Measurements from ENCODE around the gene ADAMTSL1.

ADAMTSL1 gene

DNA sequence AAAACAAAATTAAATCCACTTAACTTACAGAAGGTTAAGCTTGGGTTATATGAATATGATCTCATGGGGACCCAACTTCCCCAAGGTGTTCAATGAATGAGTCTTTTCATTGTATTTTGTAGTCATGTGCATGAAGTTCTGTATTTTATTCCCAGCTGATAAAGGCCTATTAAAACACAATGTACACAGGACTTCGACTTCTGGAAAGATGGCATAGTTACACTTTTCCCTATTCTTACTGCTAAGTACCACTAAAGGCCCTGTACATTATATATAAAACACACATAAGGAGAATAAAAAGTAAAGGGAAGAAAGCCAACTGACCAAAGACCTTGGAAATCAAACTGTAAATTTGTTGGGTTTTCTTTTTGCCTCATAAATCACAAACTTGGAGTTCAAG is 336.6 kb downstream of the ADAMTSL1 start:
- TF ChIP-seq CTCF (conservative IDR thresholded peaks at IDR 0.05), result no peak
- no peak overlapping the region for H3K27ac ChIP-seq

DNA sequence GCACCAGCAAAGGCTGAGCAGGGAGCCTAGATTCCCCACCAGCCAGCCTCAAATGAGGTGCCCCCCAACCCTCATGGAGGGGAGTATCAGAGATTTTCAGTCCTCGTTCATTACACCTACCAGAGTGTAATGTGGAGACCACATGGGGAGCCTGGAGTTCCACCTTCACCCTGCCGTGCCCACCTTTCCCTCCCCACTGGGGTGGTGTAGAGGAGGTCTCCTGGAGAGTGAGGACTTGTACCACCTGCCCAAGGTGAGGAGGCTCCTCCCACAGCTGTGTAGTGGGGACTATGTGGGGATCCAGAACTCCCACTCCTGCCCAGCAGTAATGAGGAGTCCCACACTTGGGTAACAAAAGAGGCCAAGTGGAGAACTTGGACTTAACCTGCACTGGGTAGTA is 337.2 kb downstream of the ADAMTSL1 start:
- no peak overlapping the region for H3K27ac ChIP-seq
- no peak for TF ChIP-seq CTCF (conservative IDR thresholded peaks at IDR 0.05)

DNA sequence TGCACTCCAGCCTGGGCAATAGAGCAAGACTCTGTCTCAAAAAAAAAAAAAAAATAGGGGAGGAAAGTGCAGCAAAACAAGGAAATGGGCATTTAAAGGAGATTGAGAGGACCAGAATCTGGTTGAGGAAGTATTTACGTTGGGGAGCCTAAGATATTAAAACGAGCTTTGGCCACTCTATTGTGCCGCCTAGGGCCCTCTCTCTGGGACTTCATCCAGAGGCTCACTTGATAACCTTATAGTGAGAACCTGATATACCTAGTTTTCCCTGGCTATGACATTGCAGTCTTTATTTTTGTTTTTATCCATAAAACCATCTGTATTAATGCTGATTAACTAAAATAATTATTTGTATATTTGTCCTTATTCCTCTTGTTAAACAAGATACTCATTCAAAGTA is 345.5 kb downstream of the ADAMTSL1 start:
- no peak for TF ChIP-seq CTCF (conservative IDR thresholded peaks at IDR 0.05)

DNA sequence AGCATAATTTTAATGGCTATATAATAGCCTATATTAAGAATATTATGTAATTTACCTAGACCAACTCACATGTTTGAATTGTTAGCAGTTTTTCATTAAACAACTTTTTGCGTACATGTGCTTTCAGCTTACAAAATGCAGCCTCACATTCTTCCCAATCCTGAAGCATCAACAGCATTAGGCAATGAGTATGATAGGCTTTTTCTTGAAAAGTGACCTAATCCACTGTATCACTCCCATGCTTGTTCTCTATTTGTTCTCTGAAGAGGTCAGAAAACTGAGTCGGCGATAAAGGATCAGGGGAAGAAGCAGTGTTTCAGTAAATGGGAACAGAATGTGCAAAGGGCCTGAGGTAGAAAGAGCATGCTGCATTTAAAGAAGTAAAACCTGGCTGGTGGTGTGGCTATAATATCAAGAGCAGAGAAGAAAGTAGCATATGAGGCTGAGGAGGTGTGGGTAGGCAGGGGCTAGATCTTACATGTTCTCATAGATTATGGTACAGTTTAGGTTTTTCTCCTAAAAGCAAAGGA is 346.7 kb downstream of the ADAMTSL1 start:
- TF ChIP-seq CTCF (conservative IDR thresholded peaks at IDR 0.05), result no peak
- no peak overlapping the region for H3K27ac ChIP-seq

More for the DNA sequence above, 345.5 kb downstream of the ADAMTSL1 start:
- no peak overlapping the region for H3K27ac ChIP-seq

DNA sequence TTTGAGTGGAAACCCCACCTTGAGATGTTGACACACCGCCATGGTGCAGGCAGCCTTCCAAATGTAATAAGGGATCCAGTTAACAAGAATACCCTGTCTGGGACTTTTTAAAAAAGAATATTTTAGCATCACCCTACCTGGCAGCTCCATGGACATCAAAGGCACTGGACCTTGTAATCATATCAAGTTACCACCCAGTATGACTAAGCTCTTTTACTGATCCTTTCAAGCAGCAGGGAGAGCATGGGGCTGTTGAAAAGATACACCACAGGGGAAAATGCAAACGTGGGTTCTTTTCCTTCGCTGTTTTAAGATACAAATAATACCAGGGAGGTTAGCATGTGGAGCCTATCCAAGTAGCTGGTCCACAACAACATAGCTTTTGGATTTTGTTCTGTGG is 347.8 kb downstream of the ADAMTSL1 start:
- no peak overlapping the region for H3K27ac ChIP-seq
- TF ChIP-seq CTCF (conservative IDR thresholded peaks at IDR 0.05), result no peak

- H3K27ac ChIP-seq, result no peak overlapping the region
- TF ChIP-seq CTCF (conservative IDR thresholded peaks at IDR 0.05), result no peak
These were observed 348.9 kb downstream of the ADAMTSL1 start for GRCh38 chr9:18822850-18823249.

DNA sequence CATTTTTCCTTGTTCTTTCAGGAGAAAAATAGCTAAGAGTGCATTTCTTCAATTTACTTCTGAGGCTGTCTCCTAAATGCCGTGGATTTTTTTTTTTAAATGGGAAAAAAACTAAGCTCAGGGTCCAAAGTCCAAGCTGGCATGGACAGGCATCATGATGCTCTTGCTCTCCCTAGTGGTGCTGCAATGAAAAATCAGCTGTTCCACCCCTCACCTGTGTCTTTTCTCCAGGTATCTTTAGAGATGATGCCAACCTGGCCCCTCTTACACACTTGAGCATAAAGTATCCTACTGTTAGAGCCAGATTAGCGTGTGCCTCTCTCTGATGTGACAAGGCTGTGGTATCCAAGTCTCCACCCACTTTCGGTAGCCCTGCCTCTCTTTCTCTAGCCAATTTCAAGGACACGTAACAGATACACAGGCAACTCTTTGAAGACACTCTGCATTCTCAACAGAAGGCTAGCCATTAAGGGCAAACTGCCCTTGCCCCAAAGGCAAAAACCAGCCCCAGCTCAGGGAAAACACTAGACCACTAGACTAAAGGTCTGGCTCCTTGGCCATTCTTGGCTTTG is 350.2 kb downstream of the ADAMTSL1 start:
- peak; percentile 65 for TF ChIP-seq CTCF (conservative IDR thresholded peaks at IDR 0.05)
- peak overlapping the region; percentile 70; the same call in 1 of the 2 replicates for H3K27ac ChIP-seq
